IMR-90 (cell line): ENCODE results near the gene BEAN1. TPM values are rescaled to one million over a fixed set of nuclear protein-coding genes. Genes with fewer than 3 reads are reported as not detected.

ENCODE experiments used
- ATAC-seq: fragments of 200-7000 bp; cut with Tn5 transposase; 2 replicates; pipeline ENCODE4 v1.9.1; 2020; ENCODE audit warnings: low read depth, mild to moderate bottlenecking, moderate library complexity
- BruUV-seq: library from RNA; stranded (reverse); fragments of 400-500 nt; replicated peaks from 2 replicates; lab custom pipeline; 2021; lab: Mats Ljungman, UMichigan
- CTCF ChIA-PET: fragments of 300-600 bp; formaldehyde crosslinking; extraction: SDS; loops from one replicate; lab custom pipeline; 2021; ENCODE audit warnings: antibody characterized with exemption; lab: Yijun Ruan, JAX
- POLR2A ChIA-PET: fragments of 300-600 bp; sonication (Branson Sonifier 250); formaldehyde crosslinking; loops from one replicate; lab custom pipeline; 2022; ENCODE audit warnings: antibody characterized with exemption; ENCODE audit not compliant: unreplicated experiment; lab: Charles Lee
- DNase-seq: peaks from one replicate; pipeline ENCODE4 v3.0.0; 2013
- H2AFZ ChIP-seq: replicated peaks from 2 replicates; pipeline ENCODE3; 2013; ENCODE audit warnings: low read length, mild to moderate bottlenecking; ENCODE audit not compliant: poor library complexity
- H2AK5ac ChIP-seq: 2 replicates; pipeline ENCODE4 v1.6.1; 2013; ENCODE audit warnings: low read depth, low read length, inconsistent platforms
- H2AK9ac ChIP-seq: replicated peaks from 2 replicates; pipeline ENCODE3; 2013; ENCODE audit warnings: mild to moderate bottlenecking, low read depth, low read length, moderate library complexity; ENCODE audit not compliant: poor library complexity
- H2BK120ac ChIP-seq: 2 replicates; pipeline ENCODE4 v1.6.1; 2013; ENCODE audit warnings: low read depth, low read length, inconsistent platforms
- H2BK15ac ChIP-seq: 3 replicates; pipeline ENCODE4 v1.6.1; 2013; ENCODE audit warnings: low read depth, low read length, inconsistent platforms
- H2BK20ac ChIP-seq: 2 replicates; pipeline ENCODE4 v1.6.1; 2013; ENCODE audit warnings: low read depth, mild to moderate bottlenecking, inconsistent platforms, low read length, moderate library complexity
- H2BK5ac ChIP-seq: 2 replicates; pipeline ENCODE4 v1.6.1; 2013; ENCODE audit warnings: mild to moderate bottlenecking, low read depth, low read length, inconsistent platforms; ENCODE audit not compliant: poor library complexity, severe bottlenecking
- H3K14ac ChIP-seq: replicated peaks from 2 replicates; pipeline ENCODE4 v1.6.1; 2013; ENCODE audit warnings: low read depth, low read length, inconsistent platforms
- H3K18ac ChIP-seq: 2 replicates; pipeline ENCODE4 v1.6.1; 2013; ENCODE audit warnings: low read depth, low read length, control low read depth
- H3K23ac ChIP-seq: 2 replicates; pipeline ENCODE4 v1.6.1; 2013; ENCODE audit warnings: low read depth, low read length, inconsistent platforms
- H3K27ac ChIP-seq: 2 replicates; pipeline ENCODE4 v1.5.1; 2013; ENCODE audit warnings: mild to moderate bottlenecking, control low read depth, low read length; ENCODE audit not compliant: insufficient read depth
- H3K27me3 ChIP-seq: 2 replicates; pipeline ENCODE4 v1.6.1; 2013; ENCODE audit warnings: low read length; ENCODE audit not compliant: control insufficient read depth, insufficient read depth
- H3K36me3 ChIP-seq: 2 replicates; pipeline ENCODE4 v1.6.1; 2013; ENCODE audit warnings: low read length, mixed read lengths; ENCODE audit not compliant: control insufficient read depth, insufficient read depth
- H3K4ac ChIP-seq: 2 replicates; pipeline ENCODE4 v1.6.1; 2013; ENCODE audit warnings: low read depth, low read length, inconsistent platforms
- H3K4me1 ChIP-seq: 2 replicates; pipeline ENCODE4 v1.6.1; 2013; ENCODE audit warnings: low read length, mixed read lengths; ENCODE audit not compliant: control insufficient read depth, insufficient read depth
- H3K4me2 ChIP-seq: 2 replicates; pipeline ENCODE4 v1.6.1; 2013; ENCODE audit warnings: low read depth, mild to moderate bottlenecking, control low read depth, low read length, moderate library complexity
- H3K4me3 ChIP-seq: 2 replicates; pipeline ENCODE4 v1.5.1; 2013; ENCODE audit warnings: low read depth, mild to moderate bottlenecking, control low read depth, low read length, moderate library complexity; ENCODE audit not compliant: insufficient read depth
- H3K56ac ChIP-seq: 2 replicates; pipeline ENCODE4 v1.6.1; 2013; ENCODE audit warnings: low read length, inconsistent platforms; ENCODE audit not compliant: insufficient read depth; ENCODE audit errors: extremely low read depth
- H3K79me1 ChIP-seq, 2 experiments: 2 replicates each; pipeline ENCODE4 v1.6.1; 2013; ENCODE audit warnings: low read length in 2 of 2, inconsistent platforms in 1 of 2, low read depth in 1 of 2
- H3K9ac ChIP-seq: 2 replicates; pipeline ENCODE4 v1.6.1; 2013; ENCODE audit warnings: low read depth, low read length, control low read depth
- H3K9me1 ChIP-seq: 2 replicates; pipeline ENCODE4 v1.6.1; 2013; ENCODE audit warnings: low read length, inconsistent platforms; ENCODE audit not compliant: insufficient read depth
- H3K9me3 ChIP-seq: 2 replicates; pipeline ENCODE4 v1.6.1; 2013; ENCODE audit warnings: low read length; ENCODE audit not compliant: control insufficient read depth, insufficient read depth
- H4K20me1 ChIP-seq: 2 replicates; pipeline ENCODE4 v1.6.1; 2013; ENCODE audit warnings: low read length, inconsistent platforms; ENCODE audit not compliant: insufficient read depth
- H4K5ac ChIP-seq: 2 replicates; pipeline ENCODE4 v1.6.1; 2013; ENCODE audit warnings: mild to moderate bottlenecking, low read depth, low read length, control low read depth
- H4K8ac ChIP-seq, 2 experiments: 2 replicates each; pipeline ENCODE4 v1.6.1; 2013; ENCODE audit warnings: low read depth in 2 of 2, low read length in 2 of 2, control low read depth in 1 of 2, inconsistent platforms in 1 of 2
- H4K91ac ChIP-seq: 2 replicates; pipeline ENCODE4 v1.6.1; 2013; ENCODE audit warnings: low read depth, low read length, inconsistent platforms; ENCODE audit not compliant: insufficient read depth
- BHLHE40 ChIP-seq: fragments of 150-350 bp; IDR thresholded peaks from 2 replicates; pipeline ENCODE4 v1.6.1; 2016; ENCODE audit warnings: mild to moderate bottlenecking, low read depth, low read length
- CEBPB ChIP-seq: IDR thresholded peaks from 2 replicates; pipeline ENCODE4 v1.6.1; 2012; ENCODE audit warnings: low read depth, low read length, improper control_type of control experiment
- CHD1 ChIP-seq: IDR thresholded peaks from 2 replicates; pipeline ENCODE4 v1.6.1; 2012; ENCODE audit warnings: low read depth, low read length, improper control_type of control experiment
- CTCF ChIP-seq: conservative IDR thresholded peaks from 2 replicates; pipeline ENCODE4 v1.5.1; 2012; ENCODE audit warnings: mild to moderate bottlenecking, low read depth, low read length, improper control_type of control experiment
- ELK1 ChIP-seq: fragments of 150-350 bp; IDR thresholded peaks from 2 replicates; pipeline ENCODE4 v1.6.1; 2016; ENCODE audit warnings: low read depth, mild to moderate bottlenecking, low read length, moderate library complexity, borderline replicate concordance
- FOS ChIP-seq: fragments of 150-350 bp; IDR thresholded peaks from 2 replicates; pipeline ENCODE4 v1.6.1; 2016; ENCODE audit warnings: low read depth, low read length
- MAFK ChIP-seq: IDR thresholded peaks from 2 replicates; pipeline ENCODE4 v1.6.1; 2012; ENCODE audit warnings: low read depth, low read length, improper control_type of control experiment
- MAZ ChIP-seq: IDR thresholded peaks from 2 replicates; pipeline ENCODE4 v1.6.1; 2012; ENCODE audit warnings: low read depth, mild to moderate bottlenecking, low read length, improper control_type of control experiment, moderate library complexity, borderline replicate concordance
- MXI1 ChIP-seq: IDR thresholded peaks from 2 replicates; pipeline ENCODE4 v1.6.1; 2012; ENCODE audit warnings: low read depth, mild to moderate bottlenecking, low read length, moderate library complexity, borderline replicate concordance
- NFE2L2 ChIP-seq: fragments of 150-350 bp; IDR thresholded peaks from 2 replicates; pipeline ENCODE4 v1.6.1; 2016; ENCODE audit warnings: low read depth, mild to moderate bottlenecking, low read length
- POLR2A ChIP-seq: IDR thresholded peaks from 2 replicates; pipeline ENCODE4 v1.6.1; 2012; ENCODE audit warnings: mild to moderate bottlenecking, low read depth, low read length
- RAD21 ChIP-seq: IDR thresholded peaks from 2 replicates; pipeline ENCODE4 v1.6.1; 2012; ENCODE audit warnings: low read length, improper control_type of control experiment
- RCOR1 ChIP-seq: IDR thresholded peaks from 2 replicates; pipeline ENCODE4 v1.6.1; 2012; ENCODE audit warnings: mild to moderate bottlenecking, low read length, improper control_type of control experiment; ENCODE audit not compliant: insufficient replicate concordance
- RFX5 ChIP-seq: IDR thresholded peaks from 2 replicates; pipeline ENCODE4 v1.8.0; 2012; ENCODE audit warnings: low read depth, mild to moderate bottlenecking, low read length, moderate library complexity
- SMC3 ChIP-seq: fragments of 150-350 bp; IDR thresholded peaks from 2 replicates; pipeline ENCODE4 v1.6.1; 2016; ENCODE audit warnings: low read depth, mild to moderate bottlenecking, antibody characterized with exemption, low read length, moderate library complexity
- USF2 ChIP-seq: fragments of 150-350 bp; IDR thresholded peaks from 2 replicates; pipeline ENCODE4 v1.6.1; 2017; ENCODE audit warnings: mild to moderate bottlenecking, antibody characterized with exemption, low read length, low read depth
- WGBS, 2 experiments: methylation state at CpG; one replicate each; pipeline versions ENCODE4 v1.1.5 to v1.1.7; 2013; ENCODE audit warnings: missing lambda C conversion rate in 2 of 2; ENCODE audit not compliant: insufficient read length in 1 of 2; ENCODE audit errors: extremely low coverage in 2 of 2; 5-methylcytosine and 5-hydroxymethylcytosine counted together
- dilution Hi-C: fragments of 300-500 bp; cut with HindIII; formaldehyde crosslinking; loops from one replicate; pipeline ENCODE4 v1.14.3; 2018; ENCODE audit warnings: low sequenced_read_pairs; ENCODE audit not compliant: unreplicated experiment
- in situ Hi-C: fragments of 300-500 bp; cut with MboI; formaldehyde crosslinking; loops from 3 replicates; pipeline ENCODE4 v1.14.3; 2019; ENCODE audit warnings: low sequenced_read_pairs, inconsistent platforms, mixed read lengths
- intact Hi-C: fragments of 100-400 bp; cut with micrococcal nuclease; formaldehyde crosslinking; loops from 2 replicates; pipeline ENCODE4 v1.10.0; 2022
- polyA plus RNA-seq, 3 experiments: library from polyadenylated mRNA; depleted of rRNA; stranded (reverse); fragments of >200 nt; gene quantifications; 2 replicates each; pipeline ENCODE4 v1.2.3, GENCODE V29; 2012; ENCODE audit warnings: low replicate concordance in 1 of 3
- total RNA-seq: library from RNA; depleted of rRNA; stranded (reverse); fragments of >200 nt; gene quantifications from 2 replicates; pipeline ENCODE4 v1.2.3, GENCODE V29; 2012

Gene BEAN1
- total and polyA plus RNA-seq, 2 of the 4 experiments (the other 2 are of a cell fraction), result not detected

- no peak for ATAC-seq
Measured at GRCh38 chr16:66458292-66458691, 31.2 kb downstream of the BEAN1 start.

More at GRCh38 chr16:66458292-66458691, 31.2 kb downstream of the BEAN1 start:
- Histone ChIP-seq H2BK15ac (no peak overlapping the region), H3K23ac (no peak overlapping the region), H3K4me3 (no peak overlapping the region), H4K8ac (no peak overlapping the region), H3K9me3 (no peaks in the 10 kb centered on the region; the same call in 1 of the 2 replicates), H3K4me2 (no peak overlapping the region), H3K9me1 (no peaks in the 10 kb centered on the region), H2BK20ac (no peak overlapping the region), H2AK5ac (no peak overlapping the region), H3K14ac (no peak overlapping the region), H3K18ac (no peak overlapping the region), H2AFZ (peak overlapping the region; percentile 26), H3K79me1 (no peaks in the 10 kb centered on the region), H3K27me3 (peaks cover 55% of the 10 kb centered on the region), H4K91ac (no peak overlapping the region), H3K36me3 (no peaks in the 10 kb centered on the region), H2BK5ac (no peak overlapping the region), H3K27ac (no peak overlapping the region), H3K4ac (no peak overlapping the region), H3K56ac (no peak overlapping the region), H3K4me1 (no peaks in the 10 kb centered on the region), H2AK9ac (no peak overlapping the region), H3K9ac (no peak overlapping the region), H4K5ac (no peak overlapping the region), H2BK120ac (no peak overlapping the region), H4K20me1 (no peaks in the 10 kb centered on the region)
- dilution Hi-C loops (no loop called here), intact Hi-C loops (no loop called here), in situ Hi-C loops (no loop called here)
- WGBS, 2 experiments, result no CpG with 5 or more reads among the region's 5 CpGs
- ChIA-PET POLR2A (no interaction called here), CTCF (no interaction called here)
- DNase-seq, result no peak
- TF ChIP-seq RCOR1 (no peak), NFE2L2 (no peak), USF2 (no peak), CHD1 (no peak), POLR2A (no peak), MAFK (no peak), MAZ (no peak), BHLHE40 (no peak), MXI1 (no peak), CTCF (no peak), ELK1 (no peak), SMC3 (no peak), FOS (no peak), CEBPB (no peak), RFX5 (no peak), RAD21 (no peak)
- BruUV-seq, result no TSS peak
